Measurements from ENCODE around the gene TMEM184C. TPM values are rescaled to one million over a fixed set of nuclear protein-coding genes. Genes with fewer than 3 reads are reported as not detected.
A peak's percentile ranks its signal among the peaks of the same experiment; 100 is the strongest.

Gene TMEM184C
- total RNA-seq, 6 donors from 2014 or later, result 10.5 to 34.0 (median 23.5) TPM

DNA sequence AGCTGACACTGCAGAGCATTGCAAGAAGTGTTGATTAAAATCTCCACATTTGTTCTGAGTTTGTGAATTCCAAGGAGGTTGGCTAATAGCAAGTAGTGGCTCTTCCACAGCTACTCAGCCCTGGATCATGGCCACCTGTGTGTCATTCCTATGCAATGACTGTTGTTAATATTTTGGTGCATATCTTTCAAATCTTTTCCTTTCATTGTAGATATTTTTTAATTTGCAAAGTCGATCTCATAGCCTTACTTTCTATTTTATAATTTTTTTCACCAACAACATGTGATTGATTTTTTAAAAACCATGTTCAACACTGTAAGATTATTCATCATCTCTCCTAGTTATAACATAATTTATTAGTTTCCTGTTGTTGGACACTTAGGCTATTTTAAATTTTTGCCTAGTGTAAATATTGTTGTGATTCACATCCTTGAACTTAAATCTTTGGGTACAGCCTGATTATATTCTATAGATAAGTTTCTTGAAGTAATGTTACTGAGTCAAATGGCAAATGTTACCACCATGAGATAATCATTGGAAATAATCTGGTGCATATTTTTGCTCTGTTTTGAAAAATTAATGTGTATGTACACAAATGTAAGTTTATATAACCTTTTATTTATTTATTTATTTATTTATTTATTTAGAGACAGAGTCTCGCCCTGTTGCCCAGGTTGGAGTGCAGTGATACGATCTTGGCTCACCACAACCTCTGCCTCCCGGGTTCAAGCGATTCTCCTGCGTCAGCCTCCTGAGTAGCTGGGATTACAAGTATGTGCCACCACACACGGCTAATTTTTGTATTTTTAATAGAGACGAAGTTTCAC, 97.6 kb downstream of the TMEM184C start:
- ATAC-seq (ENCODE audit: low FRiP score in 2 of 2) (peak in 1 of 2 donors; percentile 86), DNase-seq (no peak)
- 87 to 91% methylated on average over 8 of the region's 8 CpGs for WGBS, 2 donors
- Histone ChIP-seq H3K9me3 (no peaks in the 10 kb centered on the region), H3K4me1 (no peaks in the 10 kb centered on the region), H3K27ac (no peak overlapping the region), H3K4me3 (no peak overlapping the region), H3K36me3 (no peaks in the 10 kb centered on the region), H3K27me3 (no peaks in the 10 kb centered on the region)
- TF ChIP-seq POLR2AphosphoS5 (IDR thresholded peaks at IDR 0.05), result no peak

DNA sequence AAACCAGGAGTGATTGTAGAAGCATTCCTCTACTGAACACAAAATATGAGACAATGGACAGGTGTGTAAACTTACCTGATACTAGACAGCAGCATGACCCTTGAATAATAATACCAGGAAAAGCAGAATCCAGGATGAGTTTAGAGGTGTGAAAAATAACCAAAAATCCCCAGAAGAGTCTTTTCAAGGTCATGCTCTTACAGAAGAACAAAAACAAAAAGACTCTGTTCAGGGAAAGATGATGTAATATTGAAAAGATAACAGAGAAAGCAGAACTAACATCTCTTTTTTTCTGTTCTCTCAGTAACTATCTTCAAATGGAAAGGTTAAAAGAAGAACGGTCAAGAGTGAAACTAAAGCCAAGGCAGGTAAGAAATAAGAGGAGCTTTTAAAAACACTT, 100.7 kb downstream of the TMEM184C start:
- Histone ChIP-seq H3K4me1 (no peaks in the 10 kb centered on the region), H3K27ac (no peak overlapping the region), H3K36me3 (no peaks in the 10 kb centered on the region), H3K4me3 (no peak overlapping the region), H3K9me3 (no peaks in the 10 kb centered on the region), H3K27me3 (no peaks in the 10 kb centered on the region)
- ATAC-seq (ENCODE audit: low FRiP score in 2 of 2) (no peak), DNase-seq (no peak)
- WGBS, 2 donors, result 53 to 68% methylated on average over 1 of the region's 1 CpG
- TF ChIP-seq EP300 (IDR thresholded peaks at IDR 0.05) (no peak), POLR2AphosphoS5 (IDR thresholded peaks at IDR 0.05) (no peak), POLR2A (IDR thresholded peaks at IDR 0.05) (no peak)
- TF ChIP-seq, protein P1, sequence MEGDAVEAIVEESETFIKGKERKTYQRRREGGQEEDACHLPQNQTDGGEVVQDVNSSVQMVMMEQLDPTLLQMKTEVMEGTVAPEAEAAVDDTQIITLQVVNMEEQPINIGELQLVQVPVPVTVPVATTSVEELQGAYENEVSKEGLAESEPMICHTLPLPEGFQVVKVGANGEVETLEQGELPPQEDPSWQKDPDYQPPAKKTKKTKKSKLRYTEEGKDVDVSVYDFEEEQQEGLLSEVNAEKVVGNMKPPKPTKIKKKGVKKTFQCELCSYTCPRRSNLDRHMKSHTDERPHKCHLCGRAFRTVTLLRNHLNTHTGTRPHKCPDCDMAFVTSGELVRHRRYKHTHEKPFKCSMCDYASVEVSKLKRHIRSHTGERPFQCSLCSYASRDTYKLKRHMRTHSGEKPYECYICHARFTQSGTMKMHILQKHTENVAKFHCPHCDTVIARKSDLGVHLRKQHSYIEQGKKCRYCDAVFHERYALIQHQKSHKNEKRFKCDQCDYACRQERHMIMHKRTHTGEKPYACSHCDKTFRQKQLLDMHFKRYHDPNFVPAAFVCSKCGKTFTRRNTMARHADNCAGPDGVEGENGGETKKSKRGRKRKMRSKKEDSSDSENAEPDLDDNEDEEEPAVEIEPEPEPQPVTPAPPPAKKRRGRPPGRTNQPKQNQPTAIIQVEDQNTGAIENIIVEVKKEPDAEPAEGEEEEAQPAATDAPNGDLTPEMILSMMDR (IDR thresholded peaks at IDR 0.05), result no peak

Other genes starting within 250 kb of the TMEM184C start
- gene EDNRA, start 136.3 kb upstream of the TMEM184C start, total RNA-seq, result 10 to 100 TPM in 3 of 6 donors, 1 to 10 TPM in 3; 7.3 to 32.2 (median 10.2) TPM
- 10 to 100 TPM in 2 of 6 donors, 1 to 10 TPM in 4; 5.7 to 12.6 (median 8.0) TPM for gene PRMT9, start 66.8 kb downstream of the TMEM184C start, total RNA-seq
- 10 to 100 TPM; 25.9 to 47.1 (median 29.5) TPM for gene ARHGAP10, start 114.7 kb downstream of the TMEM184C start, total RNA-seq